Tibial nerve (tissue), 4 donors: ENCODE results near the gene SLC34A3.

Experiments used
- CTCF ChIP-seq, 5 experiments: fragments of 200-600 bp in 3 of 5; fragments of 450-650 bp in 2 of 5; sonication (generic) in 3 of 5; IDR thresholded peaks; one replicate each; pipeline ENCODE4 v1.5.1; 2016 to 2019; ENCODE audit warnings: antibody characterized with exemption in 5 of 5, mild to moderate bottlenecking in 3 of 5, moderate library complexity in 2 of 5
- EP300 ChIP-seq, 2 donors: sonication (generic); formaldehyde crosslinking; IDR thresholded peaks; one replicate each; pipeline ENCODE4 v1.6.1; 2017; ENCODE audit warnings: antibody characterized with exemption in 2 of 2, mild to moderate bottlenecking in 1 of 2
- POLR2A ChIP-seq, 2 donors: fragments of 450-650 bp; IDR thresholded peaks; one replicate each; pipeline ENCODE4 v1.6.1; 2017; ENCODE audit warnings: antibody characterized with exemption in 2 of 2, mild to moderate bottlenecking in 2 of 2, moderate library complexity in 2 of 2

GRCh38 chr9:137256856-137257255 is 26.2 kb downstream of the SLC34A3 start:
- TF ChIP-seq CTCF (IDR thresholded peaks at IDR 0.05) (no peak), POLR2A (IDR thresholded peaks at IDR 0.05) (no peak), EP300 (IDR thresholded peaks at IDR 0.05) (no peak)
